ENCODE data around the gene FAT3.

FAT3 gene

DNA sequence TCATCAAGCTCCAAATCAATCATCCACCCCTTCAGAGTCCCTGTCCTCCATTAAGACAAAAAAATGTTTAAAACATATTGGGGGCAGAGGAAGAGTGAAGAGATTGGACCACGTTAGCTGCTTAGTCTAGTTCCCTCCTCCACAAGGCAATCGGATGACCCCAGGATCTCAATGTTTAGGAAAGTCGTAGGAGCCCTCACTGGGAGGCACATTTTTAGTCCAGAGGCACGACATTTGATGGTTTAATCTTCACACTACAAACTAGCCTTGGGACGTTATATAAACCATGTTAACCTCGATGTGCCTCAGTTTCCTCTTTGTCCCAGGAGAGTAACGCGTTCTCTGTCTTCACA, 588 bp upstream of the FAT3 start:
- no peak for TF ChIP-seq CTCF (IDR thresholded peaks at IDR 0.05)

GRCh38 chr11:92225125-92225567, 528 bp downstream of the FAT3 start:
- TF ChIP-seq CTCF (IDR thresholded peaks at IDR 0.05) = no peak

DNA sequence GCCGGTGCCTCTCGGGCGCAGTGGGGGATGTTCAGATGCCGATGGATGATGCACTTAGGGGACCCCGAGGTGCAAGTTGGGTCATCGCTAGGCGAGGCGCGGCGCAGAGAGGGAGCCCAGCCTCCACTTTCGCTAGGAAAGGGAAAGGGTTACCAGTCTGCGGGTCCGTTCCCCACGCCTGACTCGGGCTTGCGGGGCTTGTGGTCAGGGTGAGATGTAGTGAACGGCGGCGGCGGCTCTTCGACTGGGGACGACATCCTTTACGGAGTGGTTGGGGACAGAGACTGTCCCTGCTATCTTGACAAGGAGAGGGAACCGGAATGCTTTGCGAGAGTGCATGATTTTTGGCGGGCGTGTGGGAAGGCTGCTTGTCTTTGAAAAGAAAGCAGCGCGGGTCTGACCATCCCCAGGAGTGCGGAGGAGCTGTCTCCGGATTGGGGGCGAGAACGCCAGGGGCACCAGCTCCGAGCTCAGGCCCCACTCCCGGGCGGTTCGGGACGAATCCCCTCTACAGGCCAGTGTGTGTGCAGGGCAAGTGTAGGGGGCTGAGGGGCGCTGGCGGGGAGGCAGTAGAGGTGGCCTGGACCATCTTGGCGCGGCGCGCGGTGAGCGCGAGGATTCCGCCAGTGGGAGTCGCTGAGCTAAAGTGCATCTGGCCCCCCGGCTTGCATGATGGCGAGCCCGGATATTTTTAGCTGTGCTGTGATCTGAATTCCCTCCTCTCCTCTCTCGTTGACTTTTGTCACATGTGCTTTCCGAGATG, 1.1 kb downstream of the FAT3 start:
- no peak for TF ChIP-seq CTCF (IDR thresholded peaks at IDR 0.05)

- TF ChIP-seq CTCF (IDR thresholded peaks at IDR 0.05) = no peak
Measured at GRCh38 chr11:92226331-92227229, 2.0 kb downstream of the FAT3 start.

DNA sequence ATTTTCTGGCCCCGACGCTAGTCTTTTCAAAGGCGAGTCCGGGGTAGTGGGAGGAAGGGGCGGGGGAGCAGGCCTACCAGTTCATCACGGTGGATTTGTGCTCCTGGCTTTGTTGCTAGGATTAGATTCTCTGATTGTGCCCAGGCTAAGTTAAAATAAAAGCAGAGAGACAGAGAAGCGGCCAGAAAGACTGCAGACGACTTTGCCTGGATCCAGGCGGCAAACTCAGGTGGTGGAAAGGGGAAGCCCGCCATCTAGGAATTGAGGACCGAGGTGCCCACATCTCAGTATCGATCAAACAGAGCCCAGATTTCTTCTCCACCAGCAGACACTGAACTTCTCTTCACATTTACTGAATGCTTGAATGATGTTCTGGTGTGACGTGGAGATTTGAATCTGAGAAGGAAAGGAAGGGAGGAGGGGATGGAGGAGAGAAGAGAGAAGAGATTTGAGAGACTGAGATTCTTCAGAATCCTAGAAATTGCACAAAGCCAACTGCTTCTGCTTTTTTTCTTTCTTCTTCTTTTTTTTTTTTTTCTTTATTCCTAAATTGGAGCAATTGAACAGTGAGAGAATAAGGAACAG, 2.7 kb downstream of the FAT3 start:
- no peak for TF ChIP-seq CTCF (IDR thresholded peaks at IDR 0.05)

DNA sequence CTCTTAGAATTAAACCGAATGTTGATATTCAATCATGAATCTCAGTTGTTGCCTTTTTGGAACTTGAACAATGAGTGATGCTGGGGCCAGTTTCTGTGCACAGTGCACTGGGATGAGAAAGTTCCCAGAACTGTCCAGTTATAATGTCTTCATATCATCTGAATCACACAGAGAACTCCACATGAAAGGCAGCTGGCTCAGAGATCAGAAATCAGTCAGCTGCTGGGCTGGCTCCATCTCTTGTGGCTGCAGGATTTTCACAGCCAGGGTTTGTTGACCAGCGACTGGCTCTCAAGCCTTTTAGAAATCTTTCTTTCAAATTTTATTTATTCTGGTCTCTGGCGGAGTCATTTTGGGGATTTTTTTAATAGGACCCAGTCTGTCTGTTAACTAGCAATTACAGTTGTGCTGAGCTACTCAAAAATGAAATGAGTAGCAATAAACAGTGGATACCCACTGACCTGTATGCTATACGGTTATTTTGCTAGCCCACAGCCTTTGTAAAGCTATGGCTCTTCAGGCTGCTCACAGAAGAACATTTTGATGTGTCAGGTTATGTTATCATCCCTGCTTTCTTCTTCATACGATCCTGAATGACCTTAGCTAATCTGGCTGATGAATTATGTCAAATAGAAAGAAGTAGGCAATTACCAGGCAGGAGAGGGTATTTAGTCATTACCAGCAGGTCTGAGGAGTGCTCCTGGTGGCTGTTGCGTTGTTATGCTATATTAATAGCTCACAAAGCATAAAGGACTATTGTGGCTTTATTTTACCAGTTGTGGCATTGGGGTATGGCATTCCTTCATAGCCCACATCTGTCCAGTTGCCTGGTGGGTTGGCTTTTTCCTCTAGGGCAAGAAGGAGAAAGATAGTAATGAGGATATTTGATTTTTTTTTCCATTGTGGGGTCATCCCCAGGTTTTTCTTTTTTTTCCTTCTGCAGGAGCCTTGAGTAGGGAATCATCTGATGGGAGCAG, 3.6 kb downstream of the FAT3 start:
- TF ChIP-seq CTCF (IDR thresholded peaks at IDR 0.05) = no peak

DNA sequence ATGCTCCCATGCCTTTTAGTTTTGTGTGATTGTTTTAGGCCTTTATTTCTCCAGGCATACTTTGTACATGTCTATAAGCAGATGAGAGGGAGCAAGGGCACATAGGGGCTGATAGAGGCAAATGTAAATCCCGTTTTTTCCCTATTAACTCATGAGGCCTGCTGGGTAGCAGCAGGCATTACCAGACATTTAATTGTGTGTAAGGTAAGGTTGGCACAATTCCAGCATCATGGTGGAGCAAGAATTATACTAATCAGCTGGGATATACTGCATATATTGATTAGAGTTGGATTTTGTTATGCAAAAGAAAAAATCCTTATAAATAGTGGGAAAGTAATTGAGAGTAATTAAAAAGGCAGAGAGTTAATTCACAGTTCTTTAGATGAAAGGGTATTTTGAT, 12.2 kb downstream of the FAT3 start:
- TF ChIP-seq CTCF (IDR thresholded peaks at IDR 0.05) = no peak

All from LNCAP (cell line).